GM21390 (cell line): ENCODE data around the gene CLK2.
"Not testable (repeated sequence)": the region's sequence is repeated elsewhere in the genome, so short reads cannot be mapped to it uniquely, and the experiment has no call there.

ENCODE experiments used
- ATAC-seq: cut with Tn5 transposase; IDR thresholded peaks from one replicate; pipeline ENCODE4 v1.9.1; 2021; ENCODE audit not compliant: unreplicated experiment

The CLK2 gene

GRCh38 chr1:155244368-155245162 lies 28.7 kb downstream of the CLK2 start:
- ATAC-seq: peak; percentile 80

- ATAC-seq: no peak
Observed at GRCh38 chr1:155242805-155243358, 30.4 kb downstream of the CLK2 start.

- no peak for ATAC-seq
Observed at GRCh38 chr1:155241841-155242264, 31.5 kb downstream of the CLK2 start.

GRCh38 chr1:155241069-155241679 lies 32.1 kb downstream of the CLK2 start:
- ATAC-seq: no peak

GRCh38 chr1:155236451-155236850 lies 36.9 kb downstream of the CLK2 start:
- ATAC-seq: no peak

GRCh38 chr1:155235375-155235774 lies 37.9 kb downstream of the CLK2 start:
- not testable (repeated sequence) for ATAC-seq

- not testable (repeated sequence) for ATAC-seq
Observed at GRCh38 chr1:155233502-155233901, 39.8 kb downstream of the CLK2 start.

GRCh38 chr1:155232001-155232978 lies 41.0 kb downstream of the CLK2 start:
- not testable (repeated sequence) for ATAC-seq

- not testable (repeated sequence) for ATAC-seq
Observed at GRCh38 chr1:155231302-155231701, 42.0 kb downstream of the CLK2 start.

GRCh38 chr1:155228096-155228427 lies 45.2 kb downstream of the CLK2 start:
- no peak for ATAC-seq

GRCh38 chr1:155227261-155228095 lies 45.8 kb downstream of the CLK2 start:
- ATAC-seq: peak; percentile 86

- ATAC-seq: no peak
Observed at GRCh38 chr1:155226910-155227260, 46.4 kb downstream of the CLK2 start.

GRCh38 chr1:155226188-155226909 lies 47.0 kb downstream of the CLK2 start:
- ATAC-seq: no peak

GRCh38 chr1:155225404-155225759 lies 47.9 kb downstream of the CLK2 start:
- ATAC-seq: not testable (repeated sequence)

GRCh38 chr1:155223047-155223446 lies 50.3 kb downstream of the CLK2 start:
- no peak for ATAC-seq

- ATAC-seq: not testable (repeated sequence)
Observed at GRCh38 chr1:155220211-155220965, 52.9 kb downstream of the CLK2 start.

GRCh38 chr1:155219592-155220031 lies 53.7 kb downstream of the CLK2 start:
- no peak for ATAC-seq

- ATAC-seq: no peak
Observed at GRCh38 chr1:155218854-155219591, 54.3 kb downstream of the CLK2 start.
